ENCODE measurements around the gene CAPG. TPM values are rescaled to one million over a fixed set of nuclear protein-coding genes. Genes with fewer than 3 reads are reported as not detected.

CAPG gene
- total RNA-seq (10 to 100 TPM; 51.6 to 90.3 TPM), total RNA-seq (59.3 to 137 reads per million in 2 donors)

GRCh38 chr2:85409845-85410583, at the start of gene CAPG:
CAPG (minus strand) TSS chr2:85410366; CDS start chr2:85402145, 8,221 bp downstream.
- ATAC-seq, result peak; percentile 35
- peak within 1 kb of the TSS; percentile 94 for H3K4me3 Mint-ChIP-seq
- no peaks in the 10 kb centered on the region for H3K9me3 ChIP-seq (ENCODE audit: control insufficient read depth, low read length, poor library complexity, severe bottlenecking)
- peaks cover 2% of the 10 kb centered on the region for H3K36me3 Mint-ChIP-seq (ENCODE audit: low read depth)
- H3K27ac Mint-ChIP-seq, result peak within 1 kb of the TSS; percentile 91
- no peaks in the 10 kb centered on the region for H3K27me3 Mint-ChIP-seq
- H3K4me1 Mint-ChIP-seq, result peaks cover 43% of the 10 kb centered on the region
- no peak for DNase-seq

- Mint-ChIP-seq H3K36me3 (ENCODE audit: low read depth) (no peaks in the 10 kb centered on the region), H3K27ac (no peak overlapping the region), H3K4me1 (peaks cover 5% of the 10 kb centered on the region), H3K4me3 (no peak overlapping the region), H3K27me3 (peaks cover 4% of the 10 kb centered on the region)
- no peaks in the 10 kb centered on the region for H3K9me3 ChIP-seq (ENCODE audit: control insufficient read depth, low read length, poor library complexity, severe bottlenecking)
- ATAC-seq (no peak), DNase-seq (no peak)
Measured at GRCh38 chr2:85459771-85460170, 49.6 kb upstream of the CAPG start.

- Mint-ChIP-seq H3K36me3 (ENCODE audit: low read depth) (no peaks in the 10 kb centered on the region), H3K4me1 (peaks cover 5% of the 10 kb centered on the region), H3K27me3 (peaks cover 4% of the 10 kb centered on the region), H3K4me3 (no peak overlapping the region), H3K27ac (no peak overlapping the region)
- no peak for DNase-seq
- no peak for ATAC-seq
- no peaks in the 10 kb centered on the region for H3K9me3 ChIP-seq (ENCODE audit: control insufficient read depth, low read length, poor library complexity, severe bottlenecking)
Measured at GRCh38 chr2:85458601-85459563, 48.7 kb upstream of the CAPG start.

GRCh38 chr2:85457877-85458316, 47.7 kb upstream of the CAPG start:
- no peak for DNase-seq
- peaks cover 4% of the 10 kb centered on the region for H3K27me3 Mint-ChIP-seq
- peaks cover 5% of the 10 kb centered on the region for H3K4me1 Mint-ChIP-seq
- H3K27ac Mint-ChIP-seq, result no peak overlapping the region
- H3K9me3 ChIP-seq (ENCODE audit: control insufficient read depth, low read length, poor library complexity, severe bottlenecking), result no peaks in the 10 kb centered on the region
- no peak for ATAC-seq
- H3K4me3 Mint-ChIP-seq, result no peak overlapping the region
- H3K36me3 Mint-ChIP-seq (ENCODE audit: low read depth), result no peaks in the 10 kb centered on the region

- peaks cover 4% of the 10 kb centered on the region for H3K27me3 Mint-ChIP-seq
- H3K27ac Mint-ChIP-seq, result no peak overlapping the region
- H3K4me1 Mint-ChIP-seq, result peaks cover 5% of the 10 kb centered on the region
- DNase-seq (no peak), ATAC-seq (no peak)
- no peaks in the 10 kb centered on the region for H3K9me3 ChIP-seq (ENCODE audit: control insufficient read depth, low read length, poor library complexity, severe bottlenecking)
- H3K36me3 Mint-ChIP-seq (ENCODE audit: low read depth), result no peaks in the 10 kb centered on the region
- no peak overlapping the region for H3K4me3 Mint-ChIP-seq
Measured at GRCh38 chr2:85457043-85457442, 46.9 kb upstream of the CAPG start.

- no peak overlapping the region for H3K4me3 Mint-ChIP-seq
- peaks cover 4% of the 10 kb centered on the region for H3K36me3 Mint-ChIP-seq (ENCODE audit: low read depth)
- no peak for DNase-seq
- H3K27ac Mint-ChIP-seq, result no peak overlapping the region
- peaks cover 10% of the 10 kb centered on the region for H3K4me1 Mint-ChIP-seq
- no peak for ATAC-seq
- no peaks in the 10 kb centered on the region for H3K9me3 ChIP-seq (ENCODE audit: control insufficient read depth, low read length, poor library complexity, severe bottlenecking)
- H3K27me3 Mint-ChIP-seq, result peaks cover 4% of the 10 kb centered on the region
Measured at GRCh38 chr2:85455552-85456090, 45.5 kb upstream of the CAPG start.

GRCh38 chr2:85453571-85453970, 43.4 kb upstream of the CAPG start:
- H3K27ac Mint-ChIP-seq, result peak overlapping the region; percentile 9
- H3K36me3 Mint-ChIP-seq (ENCODE audit: low read depth), result peaks cover 4% of the 10 kb centered on the region
- DNase-seq, result no peak
- H3K9me3 ChIP-seq (ENCODE audit: control insufficient read depth, low read length, poor library complexity, severe bottlenecking), result no peaks in the 10 kb centered on the region
- H3K27me3 Mint-ChIP-seq, result peaks cover 4% of the 10 kb centered on the region
- H3K4me1 Mint-ChIP-seq, result peaks cover 12% of the 10 kb centered on the region
- ATAC-seq, result no peak
- H3K4me3 Mint-ChIP-seq, result no peak overlapping the region

- Mint-ChIP-seq H3K4me3 (no peak overlapping the region), H3K4me1 (peaks cover 12% of the 10 kb centered on the region), H3K27ac (no peak overlapping the region), H3K27me3 (no peaks in the 10 kb centered on the region), H3K36me3 (ENCODE audit: low read depth) (peaks cover 4% of the 10 kb centered on the region)
- DNase-seq (no peak), ATAC-seq (no peak)
- no peaks in the 10 kb centered on the region for H3K9me3 ChIP-seq (ENCODE audit: control insufficient read depth, low read length, poor library complexity, severe bottlenecking)
Measured at GRCh38 chr2:85452237-85452636, 42.1 kb upstream of the CAPG start.

GRCh38 chr2:85449214-85449588, 39.0 kb upstream of the CAPG start:
- H3K4me3 Mint-ChIP-seq, result no peak overlapping the region
- ATAC-seq (no peak), DNase-seq (no peak)
- no peaks in the 10 kb centered on the region for H3K27me3 Mint-ChIP-seq
- peaks cover 9% of the 10 kb centered on the region for H3K4me1 Mint-ChIP-seq
- H3K9me3 ChIP-seq (ENCODE audit: control insufficient read depth, low read length, poor library complexity, severe bottlenecking), result no peaks in the 10 kb centered on the region
- H3K27ac Mint-ChIP-seq, result no peak overlapping the region
- peaks cover 4% of the 10 kb centered on the region for H3K36me3 Mint-ChIP-seq (ENCODE audit: low read depth)

- DNase-seq (no peak), ATAC-seq (no peak)
- no peaks in the 10 kb centered on the region for H3K27me3 Mint-ChIP-seq
- H3K27ac Mint-ChIP-seq, result no peak overlapping the region
- peaks cover 9% of the 10 kb centered on the region for H3K4me1 Mint-ChIP-seq
- no peak overlapping the region for H3K4me3 Mint-ChIP-seq
- no peaks in the 10 kb centered on the region for H3K9me3 ChIP-seq (ENCODE audit: control insufficient read depth, low read length, poor library complexity, severe bottlenecking)
- H3K36me3 Mint-ChIP-seq (ENCODE audit: low read depth), result peaks cover 4% of the 10 kb centered on the region
Measured at GRCh38 chr2:85448461-85449213, 38.5 kb upstream of the CAPG start.

GRCh38 chr2:85447222-85447585, 37.0 kb upstream of the CAPG start:
- Mint-ChIP-seq H3K36me3 (ENCODE audit: low read depth) (peaks cover 4% of the 10 kb centered on the region), H3K4me1 (peaks cover 9% of the 10 kb centered on the region), H3K27ac (no peak overlapping the region), H3K27me3 (no peaks in the 10 kb centered on the region), H3K4me3 (no peak overlapping the region)
- ATAC-seq, result no peak
- H3K9me3 ChIP-seq (ENCODE audit: control insufficient read depth, low read length, poor library complexity, severe bottlenecking), result no peaks in the 10 kb centered on the region
- DNase-seq, result no peak

GRCh38 chr2:85446296-85447221, 36.4 kb upstream of the CAPG start:
- H3K27ac Mint-ChIP-seq, result no peak overlapping the region
- ATAC-seq (no peak), DNase-seq (no peak)
- no peaks in the 10 kb centered on the region for H3K27me3 Mint-ChIP-seq
- H3K4me1 Mint-ChIP-seq, result peaks cover 7% of the 10 kb centered on the region
- no peaks in the 10 kb centered on the region for H3K9me3 ChIP-seq (ENCODE audit: control insufficient read depth, low read length, poor library complexity, severe bottlenecking)
- peaks cover 1% of the 10 kb centered on the region for H3K36me3 Mint-ChIP-seq (ENCODE audit: low read depth)
- H3K4me3 Mint-ChIP-seq, result no peak overlapping the region

Data from T-helper 17 cell (primary cell).